Measurements from ENCODE around the gene SUN1.

Gene SUN1

GRCh38 chr7:815284-816216 lies 16.7 kb upstream of the SUN1 start:
- DNase-seq, result peak; percentile 45

- DNase-seq, result peak; percentile 98
These were observed 16.0 kb upstream of the SUN1 start for GRCh38 chr7:816300-816750.

- peak; percentile 20 for DNase-seq
These were observed 15.3 kb upstream of the SUN1 start for GRCh38 chr7:816751-817671.

GRCh38 chr7:818031-818699 lies 14.1 kb upstream of the SUN1 start:
- no peak for DNase-seq

- no peak for DNase-seq
These were observed 11.9 kb upstream of the SUN1 start for GRCh38 chr7:820341-820740.

GRCh38 chr7:821688-822087 lies 10.6 kb upstream of the SUN1 start:
- DNase-seq, result no peak

- DNase-seq, result no peak
These were observed 9.5 kb upstream of the SUN1 start for GRCh38 chr7:822692-823276.

GRCh38 chr7:823649-824048 lies 8.6 kb upstream of the SUN1 start:
- DNase-seq, result no peak

GRCh38 chr7:824081-824480 lies 8.2 kb upstream of the SUN1 start:
- DNase-seq, result no peak

- no peak for DNase-seq
These were observed 7.6 kb upstream of the SUN1 start for GRCh38 chr7:824664-825063.

- DNase-seq, result no peak
These were observed 6.9 kb upstream of the SUN1 start for GRCh38 chr7:825386-825785.

- DNase-seq, result no peak
These were observed 5.9 kb upstream of the SUN1 start for GRCh38 chr7:826230-826917.

- no peak for DNase-seq
These were observed 3.3 kb upstream of the SUN1 start for GRCh38 chr7:828793-829561.

GRCh38 chr7:830069-830468 lies 2.2 kb upstream of the SUN1 start:
- no peak for DNase-seq

GRCh38 chr7:831596-832166 lies 595 bp upstream of the SUN1 start:
- no peak for DNase-seq

GRCh38 chr7:832968-833424 lies 720 bp downstream of the SUN1 start:
- DNase-seq, result no peak

- DNase-seq, result no peak
These were observed 1.5 kb downstream of the SUN1 start for GRCh38 chr7:833601-834258.

- no peak for DNase-seq
These were observed 2.0 kb downstream of the SUN1 start for GRCh38 chr7:834277-834676.

- DNase-seq, result no peak
These were observed 2.7 kb downstream of the SUN1 start for GRCh38 chr7:835021-835420.
